PC-3 (cell line): ENCODE data around the gene ZNF341.

Source experiments
- CTCF ChIP-seq: fragments of 300-600 bp; sonication (generic); conservative IDR thresholded peaks from 2 replicates; pipeline ENCODE4 v1.5.1; 2017; ENCODE audit warnings: antibody characterized with exemption, low read depth, mild to moderate bottlenecking, low read length
- EZH2 ChIP-seq: fragments of 300-600 bp; sonication (generic); IDR thresholded peaks from one replicate; pipeline ENCODE4 v1.6.1; 2017; ENCODE audit warnings: antibody characterized with exemption, mild to moderate bottlenecking, low read length; ENCODE audit not compliant: unreplicated experiment
- EZH2phosphoT487 ChIP-seq: fragments of 300-600 bp; sonication (generic); IDR thresholded peaks from 2 replicates; pipeline ENCODE4 v1.6.1; 2018; ENCODE audit warnings: mild to moderate bottlenecking, antibody characterized with exemption, low read length, borderline replicate concordance

- TF ChIP-seq CTCF (no peak), EZH2 (no peak), EZH2phosphoT487 (no peak)
Measured at GRCh38 chr20:33721391-33722140, 10.2 kb upstream of the ZNF341 start.
